NCI-H1436 treated with DMSO at 0.1 percent for 48 hours (cell line): ENCODE results near the gene COX17.

Experiments used
- DNase-seq: peaks from one replicate; lab custom pipeline; 2025; lab: John Stamatoyannopoulos, UW

COX17 gene

GRCh38 chr3:119673875-119674274 is 3.3 kb downstream of the COX17 start:
- no peak for DNase-seq

- no peak for DNase-seq
Measured at GRCh38 chr3:119672776-119673175, 4.4 kb downstream of the COX17 start.

GRCh38 chr3:119669906-119670570 is 7.2 kb downstream of the COX17 start:
- DNase-seq = no peak

- no peak for DNase-seq
Measured at GRCh38 chr3:119665954-119666559, 11.1 kb downstream of the COX17 start.

- DNase-seq = no peak
Measured at GRCh38 chr3:119664850-119665379, 12.3 kb downstream of the COX17 start.

- no peak for DNase-seq
Measured at GRCh38 chr3:119664370-119664769, 12.8 kb downstream of the COX17 start.

GRCh38 chr3:119663885-119664284 is 13.3 kb downstream of the COX17 start:
- DNase-seq = no peak

GRCh38 chr3:119662604-119663373 is 14.4 kb downstream of the COX17 start:
- DNase-seq = no peak

- no peak for DNase-seq
Measured at GRCh38 chr3:119660474-119661440, 16.4 kb downstream of the COX17 start, which contains the start of gene POPDC2. POPDC2 (minus strand) TSS chr3:119660589; CDS start chr3:119660423, 166 bp downstream.

GRCh38 chr3:119659606-119660291 is 17.5 kb downstream of the COX17 start:
- DNase-seq = no peak

- no peak for DNase-seq
Measured at GRCh38 chr3:119658994-119659393, 18.2 kb downstream of the COX17 start.

GRCh38 chr3:119657887-119658702 is 19.1 kb downstream of the COX17 start:
- DNase-seq = no peak

- no peak for DNase-seq
Measured at GRCh38 chr3:119653876-119654275, 23.3 kb downstream of the COX17 start.

GRCh38 chr3:119652306-119653033 is 24.7 kb downstream of the COX17 start:
- DNase-seq = no peak

- DNase-seq = peak; percentile 48
Measured at GRCh38 chr3:119649761-119650160, 27.4 kb downstream of the COX17 start.

- DNase-seq = no peak
Measured at GRCh38 chr3:119647843-119648575, 29.2 kb downstream of the COX17 start.

- DNase-seq = no peak
Measured at GRCh38 chr3:119647171-119647570, 30.0 kb downstream of the COX17 start.

- DNase-seq = no peak
Measured at GRCh38 chr3:119645813-119646212, 31.4 kb downstream of the COX17 start.

- DNase-seq = no peak
Measured at GRCh38 chr3:119644481-119644880, 32.7 kb downstream of the COX17 start.
